Right cardiac atrium (tissue), 5 donors: ENCODE measurements around the gene RABGAP1L. TPM values are rescaled to one million over a fixed set of nuclear protein-coding genes. Genes with fewer than 3 reads are reported as not detected.

Source experiments
- ATAC-seq, 2 donors: fragments of 200-7000 bp; cut with Tn5 transposase; one replicate each; pipeline versions ENCODE4 v1.8.0 to v1.9.1; 2020; ENCODE audit warnings: moderate library complexity in 2 of 2, mild to moderate bottlenecking in 1 of 2
- DNase-seq, 3 donors: peaks; one replicate each; pipeline ENCODE4 v3.0.0-alpha.2; 2020
- H3K27ac ChIP-seq: one replicate; pipeline ENCODE4 v1.5.1; 2013; ENCODE audit warnings: mild to moderate bottlenecking, low read length, control low read depth, moderate library complexity
- H3K27me3 ChIP-seq: one replicate; pipeline ENCODE4 v1.6.1; 2013; ENCODE audit not compliant: control insufficient read depth, insufficient read depth
- H3K4me1 ChIP-seq: one replicate; pipeline ENCODE4 v1.6.1; 2013; ENCODE audit warnings: low read length; ENCODE audit not compliant: control insufficient read depth, insufficient read depth
- H3K4me3 ChIP-seq: one replicate; pipeline ENCODE4 v1.5.1; 2013; ENCODE audit warnings: low read length, control low read depth
- H3K9me3 ChIP-seq: one replicate; pipeline ENCODE4 v1.6.1; 2013; ENCODE audit warnings: low read length; ENCODE audit not compliant: control insufficient read depth
- WGBS: extraction: QIAGEN DNeasy Blood & Tissue Kit; methylation state at CpG from one replicate; pipeline ENCODE4 v1.1.7; 2013; 5-methylcytosine and 5-hydroxymethylcytosine counted together
- intact Hi-C, 4 donors: fragments of 100-400 bp; cut with DNase I; formaldehyde crosslinking; loops; one replicate each; pipeline versions ENCODE4 v1.11.0 to v1.14.0; 2022 to 2023
- polyA plus RNA-seq: library from polyadenylated mRNA; stranded (reverse); fragments of 200-250 nt; gene quantifications from one replicate; pipeline ENCODE4 v1.2.3, GENCODE V29; 2013
- total RNA-seq, 4 donors: library from RNA; stranded (reverse); fragmentation: NEBNext Ultra II Directional; extraction: Animal tissue kit (Norgen Biotek cat#: 25700); gene quantifications; one replicate each; pipeline ENCODE4 v1.2.1, GENCODE V29; 2021
- donor health status: healthy with polysubstance abuse.
- donor health status: DM: no; HTN: yes; CAD: no.
- donor health status: DM: no; HTN: no; CAD: no.
- donor health status: DM: no; HTN: yes; CAD: no; lungs with severe emphysema.
- donor health status: DM: yes; HTN: yes; CAD: no.

RABGAP1L gene
- total and polyA plus RNA-seq, 5 donors: 174 to 367 (median 186) TPM

DNA sequence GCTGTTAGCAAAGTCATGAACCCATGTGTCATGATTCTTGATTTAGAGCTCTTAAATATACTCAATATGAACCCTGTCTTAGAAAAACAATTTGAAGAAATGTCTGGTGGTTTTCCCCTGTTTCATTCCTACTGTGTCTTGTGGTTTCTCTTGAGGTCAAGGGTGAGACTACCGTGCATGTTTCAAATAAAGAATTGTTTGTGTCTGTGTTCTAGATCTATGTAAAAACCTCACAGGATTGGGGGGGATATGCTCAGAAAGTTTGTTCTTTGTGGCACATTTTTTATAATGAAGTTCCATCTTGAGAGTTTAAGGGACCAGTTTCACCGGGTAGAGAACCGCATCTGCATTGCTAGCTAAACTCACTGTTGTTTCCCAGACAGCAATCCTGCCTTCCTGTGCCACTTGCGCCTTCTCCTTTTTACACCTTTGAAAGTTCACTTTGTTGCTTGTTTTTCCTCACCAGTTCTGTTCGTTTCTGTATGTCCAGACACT lies 809.5 kb downstream of the RABGAP1L start:
- peaks cover 8% of the 10 kb centered on the region for H3K4me1 ChIP-seq
- no peaks in the 10 kb centered on the region for H3K9me3 ChIP-seq
- no peak overlapping the region for H3K27ac ChIP-seq
- no peaks in the 10 kb centered on the region for H3K27me3 ChIP-seq
- WGBS: 79% methylated on average over 5 of the region's 5 CpGs
- ATAC-seq: no peak
- intact Hi-C loops: no loop called here
- DNase-seq: no peak
- no peak overlapping the region for H3K4me3 ChIP-seq

DNA sequence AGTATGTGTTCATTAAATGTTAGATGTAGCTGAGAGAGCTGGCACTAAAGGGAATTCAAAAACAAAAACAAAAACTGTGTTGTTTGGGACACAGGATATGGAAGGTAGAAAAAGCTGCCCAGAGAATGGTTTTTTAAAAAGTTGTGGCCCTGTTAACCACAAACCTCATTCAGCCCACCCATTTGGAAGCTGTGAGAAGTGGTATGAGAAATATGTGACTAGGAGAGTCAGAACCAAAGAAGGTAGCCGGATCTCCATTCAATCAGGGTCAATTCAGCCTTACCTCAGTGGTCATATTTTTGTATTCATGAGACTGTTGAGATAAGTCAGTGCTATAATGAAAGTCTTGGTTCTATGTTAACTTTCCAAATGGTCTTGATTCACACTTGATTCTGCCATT lies 810.7 kb downstream of the RABGAP1L start:
- H3K4me1 ChIP-seq: peaks cover 8% of the 10 kb centered on the region
- no peak overlapping the region for H3K4me3 ChIP-seq
- DNase-seq (no peak), ATAC-seq (no peak)
- H3K27me3 ChIP-seq: no peaks in the 10 kb centered on the region
- no peaks in the 10 kb centered on the region for H3K9me3 ChIP-seq
- WGBS: 96% methylated on average over 1 of the region's 1 CpG
- H3K27ac ChIP-seq: no peak overlapping the region
- intact Hi-C loops: no loop called here

DNA sequence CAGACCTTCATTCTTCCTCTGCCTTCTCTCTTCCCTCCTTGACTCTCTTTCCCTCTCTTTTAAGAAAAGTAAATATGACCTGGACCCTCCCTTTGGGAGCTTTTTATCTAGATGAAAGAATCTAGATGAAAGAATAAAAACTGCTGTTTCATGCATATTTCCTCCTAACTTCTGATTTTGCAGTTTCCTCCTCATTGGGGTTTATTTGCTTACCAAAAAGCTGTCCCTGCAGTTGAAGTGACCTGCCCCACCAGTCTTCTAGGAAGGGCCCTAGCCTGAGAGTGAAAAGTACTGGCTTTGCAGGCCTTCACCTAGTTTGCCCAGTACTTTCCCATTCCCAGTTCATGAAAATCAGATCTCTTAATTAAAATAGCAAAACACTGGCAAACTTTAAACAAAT lies 812.1 kb downstream of the RABGAP1L start:
- Histone ChIP-seq H3K9me3 (no peaks in the 10 kb centered on the region), H3K4me3 (no peak overlapping the region), H3K4me1 (peaks cover 5% of the 10 kb centered on the region), H3K27me3 (no peaks in the 10 kb centered on the region), H3K27ac (no peak overlapping the region)
- intact Hi-C loops: no loop called here
- ATAC-seq (no peak), DNase-seq (no peak)

DNA sequence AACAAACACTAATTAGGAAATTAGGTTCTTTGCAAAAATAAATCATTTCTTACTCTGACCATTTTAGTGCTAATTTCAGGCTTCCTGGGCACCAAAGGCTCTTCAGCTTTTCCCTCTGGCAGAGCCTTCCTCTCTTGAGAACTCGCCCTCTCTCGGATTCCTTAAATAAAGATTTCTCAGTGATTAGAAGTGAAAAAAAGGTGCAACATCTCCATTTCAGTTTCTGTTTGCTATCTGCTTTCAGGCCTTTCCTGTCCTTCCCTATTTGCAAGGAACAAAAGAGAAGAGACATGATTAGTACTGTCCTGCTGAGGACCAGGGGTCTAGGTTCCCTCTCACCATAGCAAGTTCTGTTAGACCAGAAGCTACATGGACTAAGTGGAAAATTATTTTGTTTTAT lies 812.6 kb downstream of the RABGAP1L start:
- ATAC-seq: no peak
- DNase-seq: no peak
- no peaks in the 10 kb centered on the region for H3K9me3 ChIP-seq
- no peak overlapping the region for H3K27ac ChIP-seq
- H3K27me3 ChIP-seq: no peaks in the 10 kb centered on the region
- intact Hi-C loops: no loop called here
- 74% methylated on average over 2 of the region's 2 CpGs for WGBS
- H3K4me3 ChIP-seq: no peak overlapping the region
- H3K4me1 ChIP-seq: peaks cover 4% of the 10 kb centered on the region

DNA sequence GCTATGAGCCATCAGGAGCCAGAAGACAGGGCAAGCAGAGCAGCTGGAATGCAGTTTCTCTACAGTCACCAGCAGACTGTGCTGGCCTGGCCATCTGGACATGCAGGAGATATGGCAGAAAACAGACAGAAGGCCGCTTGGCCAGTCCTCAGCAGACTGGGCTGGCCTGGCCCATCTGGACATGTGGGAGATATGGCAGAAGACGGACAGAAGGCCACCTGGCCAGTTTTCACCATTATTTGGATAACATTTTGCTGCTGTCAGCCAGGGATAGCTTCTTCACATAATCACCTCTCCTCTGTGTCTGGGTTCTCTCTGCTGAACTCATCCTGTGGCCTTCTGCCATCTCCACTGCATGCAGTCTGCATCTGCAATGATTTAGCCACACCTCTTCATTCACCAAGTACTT lies 815.4 kb downstream of the RABGAP1L start:
- ATAC-seq (peak; percentile 61 to 68), DNase-seq (peak in 2 of 3 donors; percentile 63 to 75)
- H3K4me1 ChIP-seq: no peaks in the 10 kb centered on the region
- intact Hi-C loops: no loop called here
- H3K4me3 ChIP-seq: no peak overlapping the region
- WGBS: 46% methylated on average over 2 of the region's 2 CpGs
- no peaks in the 10 kb centered on the region for H3K27me3 ChIP-seq
- no peak overlapping the region for H3K27ac ChIP-seq
- no peaks in the 10 kb centered on the region for H3K9me3 ChIP-seq

DNA sequence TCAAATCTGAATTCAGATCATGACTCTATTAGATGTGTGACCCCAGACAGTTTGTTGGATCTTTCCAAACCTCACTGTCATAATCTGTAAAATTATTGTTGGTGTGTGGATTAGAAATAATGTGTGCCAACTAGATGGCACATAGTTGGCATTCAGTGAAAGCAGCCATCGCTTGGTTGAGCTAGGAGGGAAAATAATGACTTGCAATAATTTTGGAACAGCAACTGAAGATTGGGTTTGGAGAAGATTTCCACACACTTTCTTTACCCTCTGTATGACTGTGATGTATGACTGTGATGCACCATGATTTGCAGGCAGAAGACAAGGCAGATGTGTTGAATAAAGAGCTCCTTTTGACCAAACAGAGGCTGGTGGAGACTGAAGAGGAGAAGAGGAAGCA lies 816.4 kb downstream of the RABGAP1L start:
- DNase-seq (no peak), ATAC-seq (no peak)
- no peak overlapping the region for H3K27ac ChIP-seq
- H3K4me1 ChIP-seq: no peaks in the 10 kb centered on the region
- 68% methylated on average over 1 of the region's 1 CpG for WGBS
- H3K9me3 ChIP-seq: no peaks in the 10 kb centered on the region
- H3K4me3 ChIP-seq: no peak overlapping the region
- intact Hi-C loops: no loop called here
- H3K27me3 ChIP-seq: no peaks in the 10 kb centered on the region

DNA sequence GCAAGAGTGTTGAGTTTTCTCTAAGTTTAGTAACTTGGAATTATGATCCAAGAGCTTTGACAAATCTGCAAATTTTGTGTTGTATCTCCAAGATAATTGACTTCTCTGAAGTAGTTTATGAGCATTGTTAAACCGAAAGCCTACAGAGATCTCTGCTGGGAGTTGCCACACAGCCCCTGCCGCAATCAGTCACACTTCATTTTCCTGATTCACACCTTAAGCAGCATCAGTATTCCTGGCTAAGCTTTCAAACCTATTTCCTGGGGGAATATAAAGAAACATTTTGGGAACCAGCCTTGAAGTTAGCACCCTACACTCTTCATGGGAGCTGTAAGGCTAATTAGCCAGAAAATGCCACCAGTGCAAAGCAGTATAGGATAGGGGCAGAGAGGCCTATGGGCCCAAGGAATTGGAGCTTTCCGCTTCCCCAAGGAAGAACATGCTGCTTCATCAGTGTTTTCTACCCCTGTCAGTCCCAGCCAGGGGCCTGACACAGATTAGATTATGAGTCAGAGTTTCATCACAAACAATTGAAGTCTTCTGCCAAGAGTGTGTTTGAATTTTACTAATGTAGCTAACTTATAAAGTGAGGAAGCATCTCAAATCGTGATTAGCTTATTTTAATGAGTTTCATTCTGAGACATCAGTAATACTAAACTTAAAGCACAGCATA lies 817.3 kb downstream of the RABGAP1L start:
- Histone ChIP-seq H3K9me3 (no peaks in the 10 kb centered on the region), H3K4me3 (no peak overlapping the region), H3K27me3 (no peaks in the 10 kb centered on the region), H3K27ac (peak overlapping the region; percentile 37), H3K4me1 (no peaks in the 10 kb centered on the region)
- ATAC-seq (peak; percentile 66 to 68), DNase-seq (no peak)
- intact Hi-C loops: no loop called here
- 63% methylated on average over 4 of the region's 4 CpGs for WGBS

DNA sequence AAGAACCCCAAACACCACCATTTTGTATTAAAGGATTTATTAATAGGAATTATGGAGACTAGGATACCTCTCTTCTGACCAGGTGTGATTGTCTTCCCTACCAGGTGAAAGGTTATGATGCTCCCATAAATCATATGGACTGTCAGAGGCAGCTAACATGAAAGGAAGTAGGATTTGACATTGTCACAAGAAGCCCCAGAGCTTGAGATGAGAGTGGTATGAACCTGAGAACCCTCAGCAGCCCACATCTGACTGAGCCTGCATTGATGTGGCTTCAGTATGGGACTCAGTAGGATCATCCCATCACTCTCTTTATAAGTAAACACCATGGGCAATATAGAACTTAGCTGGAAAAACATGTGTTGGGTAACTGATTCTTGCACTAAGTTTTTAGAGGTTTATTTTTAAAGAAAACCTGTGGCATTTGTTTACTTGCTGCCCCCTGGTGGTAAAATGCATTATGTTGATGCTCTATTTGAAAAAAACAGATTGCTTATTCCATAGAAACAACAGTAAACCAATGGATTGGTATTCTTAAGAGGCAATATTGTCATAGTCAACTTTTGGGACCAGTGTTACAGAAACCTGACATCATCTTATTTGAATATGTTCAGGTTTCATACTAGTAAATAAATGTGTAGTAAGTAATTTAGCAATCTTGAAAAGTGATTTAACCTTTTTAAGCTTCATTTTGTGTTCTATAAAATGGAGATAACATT lies 823.8 kb downstream of the RABGAP1L start:
- ATAC-seq (no peak), DNase-seq (no peak)
- intact Hi-C loops: loop anchor here in 2 of 4 donors (5.0 to 10.0 kb wide), 2 partner anchors 208 to 211 kb away; no protein-coding TSS in a partner anchor

DNA sequence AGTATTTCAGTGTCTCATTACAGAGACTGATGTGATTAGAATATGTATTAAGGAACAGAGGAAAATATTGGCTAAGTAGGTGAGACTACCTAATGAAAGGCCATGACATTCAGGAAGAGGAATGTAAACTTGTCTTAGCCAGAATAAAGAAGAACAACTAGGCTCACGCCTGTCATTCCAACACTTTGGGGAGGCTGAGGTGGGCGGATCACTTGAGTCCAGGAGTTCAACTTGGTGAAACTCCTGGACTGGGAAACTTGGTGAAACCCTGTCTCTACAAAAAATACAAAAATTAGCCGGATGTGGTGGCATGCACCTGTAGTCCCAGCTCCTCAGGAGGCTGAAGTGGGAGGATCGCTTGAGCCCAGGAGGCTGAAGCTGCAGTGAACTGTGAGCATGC lies 825.6 kb downstream of the RABGAP1L start:
- DNase-seq: no peak
- no peaks in the 10 kb centered on the region for H3K27me3 ChIP-seq
- no peaks in the 10 kb centered on the region for H3K4me1 ChIP-seq
- H3K9me3 ChIP-seq: no peaks in the 10 kb centered on the region
- ATAC-seq: no peak
- H3K27ac ChIP-seq: no peak overlapping the region
- H3K4me3 ChIP-seq: no peak overlapping the region
- WGBS: 98% methylated on average over 4 of the region's 4 CpGs
- intact Hi-C loops: loop anchor here in 2 of 4 donors (5.0 to 10.0 kb wide), 2 partner anchors 210 to 213 kb away; no protein-coding TSS in a partner anchor

More for the DNA sequence above, 823.8 kb downstream of the RABGAP1L start:
- Histone ChIP-seq H3K4me1 (no peaks in the 10 kb centered on the region), H3K27ac (no peak overlapping the region), H3K4me3 (no peak overlapping the region), H3K9me3 (no peaks in the 10 kb centered on the region), H3K27me3 (no peaks in the 10 kb centered on the region)

DNA sequence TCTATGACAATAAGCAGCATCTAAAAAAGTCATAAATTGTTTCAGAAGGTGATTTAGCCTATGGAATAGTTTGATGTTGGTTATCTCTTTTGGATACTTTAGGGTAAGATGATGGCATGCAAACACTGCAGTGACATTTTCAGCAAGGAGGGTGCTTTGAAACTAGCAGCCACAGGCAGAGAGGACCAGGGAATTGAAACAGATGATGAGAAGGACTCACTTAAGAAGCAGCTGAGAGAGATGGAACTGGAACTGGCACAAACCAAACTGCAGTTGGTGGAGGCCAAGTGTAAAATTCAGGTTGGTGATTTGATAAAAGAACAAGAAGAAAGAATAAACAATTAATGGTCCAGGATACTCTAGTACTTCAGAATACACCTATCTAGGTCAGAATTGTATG lies 829.2 kb downstream of the RABGAP1L start:
- intact Hi-C loops: loop anchor here in 1 of 4 donors (10.0 kb wide), 1 partner anchor 214 kb away; no protein-coding TSS in a partner anchor
- no peak overlapping the region for H3K27ac ChIP-seq
- no peaks in the 10 kb centered on the region for H3K9me3 ChIP-seq
- no peak for ATAC-seq
- DNase-seq: no peak
- H3K27me3 ChIP-seq: no peaks in the 10 kb centered on the region
- no peaks in the 10 kb centered on the region for H3K4me1 ChIP-seq
- no peak overlapping the region for H3K4me3 ChIP-seq

DNA sequence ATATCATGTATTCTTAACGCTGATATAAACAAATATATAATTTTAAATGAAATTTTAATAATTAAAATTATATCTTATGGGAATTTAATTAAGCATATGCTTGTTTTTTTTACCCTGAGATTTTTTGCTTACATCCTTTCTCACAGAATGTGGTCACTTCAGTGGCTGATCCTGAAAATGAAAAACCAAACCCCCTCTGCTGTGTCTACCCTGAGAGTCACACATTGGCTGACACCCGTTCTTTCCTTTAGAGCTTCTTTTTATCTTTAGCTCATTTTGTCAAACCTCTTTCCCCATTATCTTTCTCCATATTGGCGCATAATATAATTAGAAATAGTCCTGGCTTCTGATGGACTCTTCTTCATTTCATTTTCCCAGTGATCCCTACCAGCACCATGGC lies 829.7 kb downstream of the RABGAP1L start:
- ATAC-seq (no peak), DNase-seq (no peak)
- H3K4me3 ChIP-seq: no peak overlapping the region
- no peaks in the 10 kb centered on the region for H3K27me3 ChIP-seq
- H3K4me1 ChIP-seq: no peaks in the 10 kb centered on the region
- no peaks in the 10 kb centered on the region for H3K9me3 ChIP-seq
- 85% methylated on average over 3 of the region's 3 CpGs for WGBS
- no peak overlapping the region for H3K27ac ChIP-seq
- intact Hi-C loops: loop anchor here in 1 of 4 donors (10.0 kb wide), 1 partner anchor 214 kb away; no protein-coding TSS in a partner anchor
